ENCODE results near the gene KRT73.

DNA sequence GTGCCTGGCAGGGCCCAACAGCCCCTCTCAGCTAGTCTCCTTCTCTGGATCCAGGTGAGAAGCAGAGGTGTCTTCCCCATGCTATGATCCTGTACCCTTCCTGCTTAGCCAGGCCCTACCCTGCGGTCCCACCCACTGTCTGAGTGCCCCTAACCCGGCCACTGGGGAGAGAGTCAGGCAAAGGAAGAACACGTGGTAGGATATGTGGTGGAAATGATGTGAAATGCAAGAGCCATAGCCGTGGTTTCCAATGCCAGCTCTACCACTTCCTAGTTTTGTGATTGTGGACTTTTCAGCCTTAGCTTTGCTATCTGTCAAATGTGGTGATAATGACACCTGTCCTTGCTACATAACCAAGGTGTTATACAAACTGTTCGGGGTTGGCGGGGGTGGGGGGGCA, 17.8 kb upstream of the KRT73 start:
- TF ChIP-seq, protein P1, sequence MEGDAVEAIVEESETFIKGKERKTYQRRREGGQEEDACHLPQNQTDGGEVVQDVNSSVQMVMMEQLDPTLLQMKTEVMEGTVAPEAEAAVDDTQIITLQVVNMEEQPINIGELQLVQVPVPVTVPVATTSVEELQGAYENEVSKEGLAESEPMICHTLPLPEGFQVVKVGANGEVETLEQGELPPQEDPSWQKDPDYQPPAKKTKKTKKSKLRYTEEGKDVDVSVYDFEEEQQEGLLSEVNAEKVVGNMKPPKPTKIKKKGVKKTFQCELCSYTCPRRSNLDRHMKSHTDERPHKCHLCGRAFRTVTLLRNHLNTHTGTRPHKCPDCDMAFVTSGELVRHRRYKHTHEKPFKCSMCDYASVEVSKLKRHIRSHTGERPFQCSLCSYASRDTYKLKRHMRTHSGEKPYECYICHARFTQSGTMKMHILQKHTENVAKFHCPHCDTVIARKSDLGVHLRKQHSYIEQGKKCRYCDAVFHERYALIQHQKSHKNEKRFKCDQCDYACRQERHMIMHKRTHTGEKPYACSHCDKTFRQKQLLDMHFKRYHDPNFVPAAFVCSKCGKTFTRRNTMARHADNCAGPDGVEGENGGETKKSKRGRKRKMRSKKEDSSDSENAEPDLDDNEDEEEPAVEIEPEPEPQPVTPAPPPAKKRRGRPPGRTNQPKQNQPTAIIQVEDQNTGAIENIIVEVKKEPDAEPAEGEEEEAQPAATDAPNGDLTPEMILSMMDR (IDR thresholded peaks at IDR 0.05; ENCODE audit: extremely low read depth in 1 of 2, insufficient read depth in 1 of 2, low read depth in 1 of 2, low read length in 2 of 2) = no peak
- TF ChIP-seq EZH2 (IDR thresholded peaks at IDR 0.05; ENCODE audit: borderline replicate concordance, low read depth, low read length, severe bottlenecking) (no peak), POLR2AphosphoS5 (IDR thresholded peaks at IDR 0.05; ENCODE audit: insufficient read depth, low read depth, low read length) (no peak), POLR2A (IDR thresholded peaks at IDR 0.05; ENCODE audit: low read depth, low read length) (no peak), JUN (IDR thresholded peaks at IDR 0.05; ENCODE audit: borderline replicate concordance, insufficient read depth, insufficient read length, low read depth) (no peak), MYC (IDR thresholded peaks at IDR 0.05; ENCODE audit: low read depth, low read length) (no peak), FOS (IDR thresholded peaks at IDR 0.05; ENCODE audit: borderline replicate concordance, insufficient read depth, low read length) (no peak)
